Right atrium auricular region (tissue), 2 donors: Measurements from ENCODE around the gene CDC25B. TPM values are rescaled to one million over a fixed set of nuclear protein-coding genes. Genes with fewer than 3 reads are reported as not detected.

ENCODE experiments used
- DNase-seq: peaks from one replicate; pipeline ENCODE4 v3.0.0-alpha.2; 2019; ENCODE audit warnings: low spot score
- H3K27ac ChIP-seq, 2 donors: fragments of 200-600 bp; sonication (generic); 1 replicate in 1 of 2; 2 replicates in 1 of 2; pipeline ENCODE4 v1.5.1; 2016 to 2019
- H3K27me3 ChIP-seq, 2 donors: fragments of 200-600 bp; sonication (generic); one replicate each; pipeline versions ENCODE4 v1.5.1 to v1.6.0; 2017 to 2019
- H3K36me3 ChIP-seq: fragments of 200-600 bp; sonication (generic); one replicate; pipeline ENCODE4 v1.5.1; 2016
- H3K4me1 ChIP-seq, 2 donors: fragments of 200-600 bp; sonication (generic); one replicate each; pipeline versions ENCODE4 v1.5.1 to v1.6.0; 2017 to 2019
- H3K4me3 ChIP-seq, 2 donors: fragments of 200-600 bp; sonication (generic); 1 replicate in 1 of 2; 2 replicates in 1 of 2; pipeline ENCODE4 v1.5.1; 2017 to 2019; ENCODE audit warnings: mild to moderate bottlenecking in 1 of 2, moderate library complexity in 1 of 2
- H3K9me3 ChIP-seq, 2 donors: fragments of 200-600 bp; sonication (generic); one replicate each; pipeline ENCODE4 v1.5.1; 2019
- CTCF ChIP-seq, 2 donors: fragments of 200-600 bp; sonication (generic); IDR thresholded peaks; one replicate each; pipeline ENCODE4 v1.5.1; 2019; ENCODE audit warnings: antibody characterized with exemption in 2 of 2
- total RNA-seq, 2 donors: library from RNA; depleted of rRNA; stranded (reverse); fragments of >200 nt; gene quantifications; one replicate each; pipeline ENCODE4 v1.1.0, GENCODE V29; 2016

CDC25B gene
- total RNA-seq, 2 donors from 2014 or later: 10.4 to 11.4 TPM

- no peak overlapping the region for H3K27ac ChIP-seq
- H3K4me3 ChIP-seq: no peak overlapping the region
- peaks cover 0 to 47% of the 10 kb centered on the region in 2 donors for H3K4me1 ChIP-seq
- H3K27me3 ChIP-seq: no peaks in the 10 kb centered on the region
- TF ChIP-seq CTCF (IDR thresholded peaks at IDR 0.05): no peak
- no peaks in the 10 kb centered on the region for H3K36me3 ChIP-seq
- DNase-seq: no peak
- no peaks in the 10 kb centered on the region for H3K9me3 ChIP-seq
Observed at GRCh38 chr20:3814928-3815495, 18.9 kb downstream of the CDC25B start.

- Histone ChIP-seq H3K27me3 (no peaks in the 10 kb centered on the region), H3K4me3 (no peak overlapping the region), H3K9me3 (no peaks in the 10 kb centered on the region), H3K4me1 (peaks cover 0 to 41% of the 10 kb centered on the region in 2 donors), H3K27ac (no peak overlapping the region), H3K36me3 (no peaks in the 10 kb centered on the region)
- TF ChIP-seq CTCF (IDR thresholded peaks at IDR 0.05): no peak
- DNase-seq: no peak
Observed at GRCh38 chr20:3815703-3816315, 19.7 kb downstream of the CDC25B start.

- peak overlapping the region; percentile 96 to 99 for H3K27ac ChIP-seq
- H3K4me3 ChIP-seq: no peak overlapping the region
- peaks cover 0 to 27% of the 10 kb centered on the region in 2 donors for H3K4me1 ChIP-seq
- TF ChIP-seq CTCF (IDR thresholded peaks at IDR 0.05): peak; percentile 44 to 79
- peak; percentile 80 for DNase-seq
- H3K9me3 ChIP-seq: no peaks in the 10 kb centered on the region
- H3K27me3 ChIP-seq: no peaks in the 10 kb centered on the region
- peaks cover 15% of the 10 kb centered on the region for H3K36me3 ChIP-seq
Observed at GRCh38 chr20:3818155-3819151, 22.3 kb downstream of the CDC25B start.

GRCh38 chr20:3819411-3820047 lies 23.4 kb downstream of the CDC25B start:
- Histone ChIP-seq H3K36me3 (peaks cover 25% of the 10 kb centered on the region), H3K4me1 (peaks cover 0 to 27% of the 10 kb centered on the region in 2 donors), H3K4me3 (peak overlapping the region; percentile 51 to 69), H3K27me3 (no peaks in the 10 kb centered on the region), H3K9me3 (no peaks in the 10 kb centered on the region), H3K27ac (peak overlapping the region; percentile 96 to 99)
- TF ChIP-seq CTCF (IDR thresholded peaks at IDR 0.05): no peak
- DNase-seq: no peak

- peak within 1 kb of the TSS; percentile 51 to 69 for H3K4me3 ChIP-seq
- peak; percentile 99 for TF ChIP-seq CTCF (IDR thresholded peaks at IDR 0.05)
- peaks cover 0 to 27% of the 10 kb centered on the region in 2 donors for H3K4me1 ChIP-seq
- DNase-seq: peak; percentile 98
- no peaks in the 10 kb centered on the region for H3K27me3 ChIP-seq
- H3K9me3 ChIP-seq: no peaks in the 10 kb centered on the region
- peak within 1 kb of the TSS; percentile 96 to 99 for H3K27ac ChIP-seq
- H3K36me3 ChIP-seq: peaks cover 26% of the 10 kb centered on the region
Observed at GRCh38 chr20:3820048-3820900, 24.2 kb downstream of the CDC25B start, which contains the start of gene AP5S1. Gene AP5S1 (plus strand): TSS chr20:3820547. CDS start chr20:3822118, 1,571 bp downstream.
